Neuronal stem cell (in vitro differentiated cells): Measurements from ENCODE around the gene SH3TC1.
A peak's percentile ranks its signal among the peaks of the same experiment; 100 is the strongest.

Source experiments
- DNase-seq: peaks from one replicate; pipeline ENCODE4 v3.0.0-alpha.2; 2013; ENCODE audit warnings: low spot score
- H2AFZ ChIP-seq: one replicate; pipeline ENCODE4 v1.6.1; 2013; ENCODE audit warnings: mild to moderate bottlenecking, low read length, inconsistent platforms
- H2AK5ac ChIP-seq: 2 replicates; pipeline ENCODE4 v1.6.1; 2013; ENCODE audit warnings: low read depth, mild to moderate bottlenecking, inconsistent platforms, low read length, moderate library complexity, mixed read lengths
- H2BK120ac ChIP-seq: 2 replicates; pipeline ENCODE4 v1.6.1; 2013; ENCODE audit warnings: low read depth, mild to moderate bottlenecking, inconsistent platforms, low read length, moderate library complexity, mixed read lengths
- H2BK12ac ChIP-seq: one replicate; pipeline ENCODE4 v1.6.1; 2013; ENCODE audit warnings: low read length, inconsistent platforms
- H2BK15ac ChIP-seq: 2 replicates; pipeline ENCODE4 v1.6.1; 2013; ENCODE audit warnings: mild to moderate bottlenecking, low read length, inconsistent platforms, mixed read lengths
- H2BK5ac ChIP-seq: one replicate; pipeline ENCODE4 v1.6.1; 2013; ENCODE audit warnings: inconsistent platforms, mild to moderate bottlenecking, low read length, moderate library complexity
- H3K14ac ChIP-seq: one replicate; pipeline ENCODE4 v1.6.1; 2013; ENCODE audit warnings: low read length, inconsistent platforms
- H3K18ac ChIP-seq: 2 replicates; pipeline ENCODE4 v1.6.1; 2013; ENCODE audit warnings: low read length, inconsistent platforms
- H3K23ac ChIP-seq: 2 replicates; pipeline ENCODE4 v1.6.1; 2013; ENCODE audit warnings: low read depth, mild to moderate bottlenecking, mixed read lengths, low read length, inconsistent platforms; ENCODE audit not compliant: poor library complexity
- H3K27ac ChIP-seq: replicated peaks from 3 replicates; pipeline ENCODE4 v1.5.1; 2013; ENCODE audit warnings: low read length, inconsistent platforms
- H3K27me3 ChIP-seq, 3 experiments: 2 replicates each; pipeline ENCODE4 v1.6.1; 2013; ENCODE audit warnings: low read length in 3 of 3, mild to moderate bottlenecking in 2 of 3, inconsistent platforms in 1 of 3, low read depth in 1 of 3, mixed read lengths in 1 of 3, moderate library complexity in 1 of 3; ENCODE audit not compliant: control insufficient read depth in 3 of 3, insufficient read depth in 3 of 3
- H3K36me3 ChIP-seq, 2 donors: replicated peaks in 1 of 2; 2 replicates each; pipeline ENCODE4 v1.6.1; 2013; ENCODE audit warnings: low read length in 2 of 2; ENCODE audit not compliant: control insufficient read depth in 2 of 2, insufficient read depth in 2 of 2
- H3K4ac ChIP-seq: 2 replicates; pipeline ENCODE4 v1.6.1; 2013; ENCODE audit warnings: inconsistent platforms, mild to moderate bottlenecking, low read length, moderate library complexity
- H3K4me1 ChIP-seq, 2 donors: 1 replicate in 1 of 2; 2 replicates in 1 of 2; pipeline ENCODE4 v1.6.1; 2013; ENCODE audit warnings: low read length in 2 of 2, low read depth in 1 of 2; ENCODE audit not compliant: control insufficient read depth in 2 of 2, insufficient read depth in 1 of 2
- H3K4me2 ChIP-seq: one replicate; pipeline ENCODE4 v1.6.1; 2013; ENCODE audit warnings: mild to moderate bottlenecking, low read length, inconsistent platforms; ENCODE audit not compliant: insufficient read depth, poor library complexity, severe bottlenecking
- H3K4me3 ChIP-seq, 2 donors: 2 replicates each; pipeline ENCODE4 v1.5.1; 2013; ENCODE audit warnings: low read length in 2 of 2, mild to moderate bottlenecking in 2 of 2, inconsistent platforms in 1 of 2, moderate library complexity in 1 of 2
- H3K79me1 ChIP-seq: one replicate; pipeline ENCODE4 v1.6.1; 2013; ENCODE audit warnings: low read depth, mild to moderate bottlenecking, inconsistent platforms, low read length, moderate library complexity
- H3K9ac ChIP-seq: one replicate; pipeline ENCODE4 v1.6.1; 2013; ENCODE audit warnings: mild to moderate bottlenecking, low read depth, low read length, inconsistent platforms; ENCODE audit not compliant: poor library complexity
- H3K9me3 ChIP-seq, 2 donors: replicated peaks in 1 of 2; 2 replicates each; pipeline versions ENCODE3 to v1.6.1; 2013; ENCODE audit warnings: low read length in 2 of 2, mild to moderate bottlenecking in 2 of 2, inconsistent platforms in 1 of 2, low read depth in 1 of 2, mixed read lengths in 1 of 2, moderate library complexity in 1 of 2; ENCODE audit not compliant: control insufficient read depth in 2 of 2, insufficient read depth in 1 of 2
- H4K8ac ChIP-seq: one replicate; pipeline ENCODE4 v1.6.1; 2013; ENCODE audit warnings: low read depth, mild to moderate bottlenecking, inconsistent platforms, low read length, moderate library complexity
- H4K91ac ChIP-seq: one replicate; pipeline ENCODE4 v1.6.1; 2013; ENCODE audit warnings: low read length, low read depth, mild to moderate bottlenecking, inconsistent platforms; ENCODE audit not compliant: poor library complexity
- WGBS, 2 donors: extraction: QIAGEN DNeasy Blood & Tissue Kit; methylation state at CpG; one replicate each; pipeline ENCODE4 v1.1.7; 2013; ENCODE audit warnings: missing lambda C conversion rate in 2 of 2, mixed read lengths in 1 of 2; ENCODE audit not compliant: insufficient read length in 2 of 2, insufficient replicate concordance in 1 of 2; ENCODE audit errors: extremely low coverage in 2 of 2; 5-methylcytosine and 5-hydroxymethylcytosine counted together

The SH3TC1 gene

DNA sequence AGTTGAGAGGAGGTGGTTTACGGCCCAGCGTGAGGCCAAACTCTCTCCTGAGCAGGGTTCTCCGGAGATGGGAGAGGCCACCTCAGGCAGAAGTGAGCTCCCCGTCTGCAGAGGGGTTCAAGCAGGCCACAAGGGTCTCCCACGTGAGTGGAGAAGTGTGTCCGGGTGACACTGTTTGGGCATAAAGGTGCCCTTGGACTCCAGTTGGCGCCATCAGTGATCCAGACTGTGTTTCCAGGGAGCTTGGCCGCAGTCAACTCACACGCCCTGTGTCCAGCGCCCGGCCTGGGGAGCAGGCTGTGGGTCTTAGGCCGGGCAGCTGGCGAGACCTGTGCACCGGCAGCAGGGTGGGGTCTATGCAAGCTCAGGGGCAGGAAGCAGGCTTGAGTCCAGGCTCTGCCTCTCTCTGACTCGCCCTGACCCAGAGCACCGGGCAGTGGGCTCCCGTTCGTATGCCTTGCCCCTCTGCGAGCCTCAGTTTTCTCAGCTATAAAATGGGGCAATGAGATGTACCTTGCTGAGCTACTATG lies 45.9 kb downstream of the SH3TC1 start:
- no peak overlapping the region for H2BK12ac ChIP-seq
- no peak overlapping the region for H2BK5ac ChIP-seq
- no peak overlapping the region for H2BK120ac ChIP-seq
- H3K27ac ChIP-seq = no peak overlapping the region
- H3K79me1 ChIP-seq = peaks cover 2% of the 10 kb centered on the region
- H3K23ac ChIP-seq = no peak overlapping the region
- no peak overlapping the region for H2AFZ ChIP-seq
- H4K91ac ChIP-seq = no peak overlapping the region
- H3K36me3 ChIP-seq = no peaks in the 10 kb centered on the region
- H3K18ac ChIP-seq = peak overlapping the region; percentile 25
- no CpG with 5 or more reads among the region's 19 CpGs for WGBS, 2 donors
- no peak overlapping the region for H2BK15ac ChIP-seq
- H3K4me3 ChIP-seq = no peak overlapping the region
- no peak overlapping the region for H3K4me2 ChIP-seq
- peaks cover 3 to 6% of the 10 kb centered on the region in 2 donors for H3K4me1 ChIP-seq
- DNase-seq = no peak
- H3K9me3 ChIP-seq = no peaks in the 10 kb centered on the region
- H4K8ac ChIP-seq = no peak overlapping the region
- peaks cover 0 to under 1% (median 0%) of the 10 kb centered on the region in 3 experiments for H3K27me3 ChIP-seq
- H3K9ac ChIP-seq = no peak overlapping the region
- no peak overlapping the region for H3K4ac ChIP-seq
- no peak overlapping the region for H3K14ac ChIP-seq
- peak overlapping the region; percentile 36 for H2AK5ac ChIP-seq

DNA sequence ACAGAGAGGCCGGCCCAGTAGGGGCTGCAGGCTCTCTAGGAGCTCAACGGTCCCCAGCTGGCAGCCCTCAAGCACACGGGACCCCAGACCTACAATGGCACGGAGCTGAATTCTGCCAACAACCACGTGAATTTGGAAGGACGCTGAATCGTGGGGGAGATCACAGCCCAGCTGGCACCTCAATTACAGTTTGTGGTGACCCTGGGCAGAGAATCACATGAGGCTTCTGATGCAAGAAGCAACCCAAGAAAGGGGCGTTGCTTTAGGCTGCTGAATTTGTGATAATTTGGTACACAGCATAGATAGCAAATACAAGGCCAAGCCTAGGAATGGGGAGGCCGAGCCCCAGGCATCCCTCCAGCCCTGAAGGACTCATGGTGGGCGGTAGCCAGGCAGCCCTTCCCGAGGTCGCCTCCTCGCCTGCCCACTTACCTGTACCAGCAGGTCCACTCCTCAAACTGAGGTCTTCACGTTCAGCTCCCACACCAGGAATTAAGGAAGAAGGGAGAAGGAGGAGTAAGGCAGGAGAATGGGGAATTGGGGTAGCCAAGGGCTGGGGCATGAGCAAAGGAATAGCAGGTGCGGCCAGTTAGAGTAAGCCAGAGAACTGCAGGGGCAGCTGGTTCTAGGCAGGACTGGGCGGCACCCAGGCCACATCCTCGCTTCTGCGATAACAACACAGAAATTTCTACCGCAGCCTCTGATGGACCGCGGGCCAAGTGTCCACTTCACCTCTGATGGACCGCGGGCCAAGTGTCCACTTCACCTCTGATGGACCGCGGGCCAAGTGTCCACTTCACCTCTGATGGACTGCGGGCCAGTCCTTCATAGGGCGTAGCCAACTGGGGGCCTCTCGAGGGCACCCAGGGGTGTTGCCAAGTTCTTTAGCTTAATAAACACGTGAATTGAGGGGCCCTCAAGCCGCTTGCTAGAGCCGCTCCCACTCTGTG lies 47.1 kb downstream of the SH3TC1 start:
- Histone ChIP-seq H4K91ac (no peak overlapping the region), H2BK5ac (no peak overlapping the region), H3K18ac (peak overlapping the region; percentile 46), H3K4me3 (no peak overlapping the region), H3K9ac (no peak overlapping the region), H3K79me1 (no peaks in the 10 kb centered on the region), H3K23ac (no peak overlapping the region), H2BK15ac (no peak overlapping the region), H2BK120ac (no peak overlapping the region), H4K8ac (no peak overlapping the region), H3K27ac (no peak overlapping the region), H3K4me1 (peaks cover 3 to 6% of the 10 kb centered on the region in 2 donors), H3K4ac (no peak overlapping the region), H3K4me2 (no peak overlapping the region), H3K27me3 (peaks cover 0 to 3% (median 0%) of the 10 kb centered on the region in 3 experiments), H3K9me3 (no peaks in the 10 kb centered on the region), H3K14ac (no peak overlapping the region), H2AK5ac (no peak overlapping the region), H2AFZ (no peak overlapping the region), H2BK12ac (no peak overlapping the region), H3K36me3 (no peaks in the 10 kb centered on the region)
- DNase-seq = no peak
- WGBS, 2 donors = no CpG with 5 or more reads among the region's 31 CpGs

DNA sequence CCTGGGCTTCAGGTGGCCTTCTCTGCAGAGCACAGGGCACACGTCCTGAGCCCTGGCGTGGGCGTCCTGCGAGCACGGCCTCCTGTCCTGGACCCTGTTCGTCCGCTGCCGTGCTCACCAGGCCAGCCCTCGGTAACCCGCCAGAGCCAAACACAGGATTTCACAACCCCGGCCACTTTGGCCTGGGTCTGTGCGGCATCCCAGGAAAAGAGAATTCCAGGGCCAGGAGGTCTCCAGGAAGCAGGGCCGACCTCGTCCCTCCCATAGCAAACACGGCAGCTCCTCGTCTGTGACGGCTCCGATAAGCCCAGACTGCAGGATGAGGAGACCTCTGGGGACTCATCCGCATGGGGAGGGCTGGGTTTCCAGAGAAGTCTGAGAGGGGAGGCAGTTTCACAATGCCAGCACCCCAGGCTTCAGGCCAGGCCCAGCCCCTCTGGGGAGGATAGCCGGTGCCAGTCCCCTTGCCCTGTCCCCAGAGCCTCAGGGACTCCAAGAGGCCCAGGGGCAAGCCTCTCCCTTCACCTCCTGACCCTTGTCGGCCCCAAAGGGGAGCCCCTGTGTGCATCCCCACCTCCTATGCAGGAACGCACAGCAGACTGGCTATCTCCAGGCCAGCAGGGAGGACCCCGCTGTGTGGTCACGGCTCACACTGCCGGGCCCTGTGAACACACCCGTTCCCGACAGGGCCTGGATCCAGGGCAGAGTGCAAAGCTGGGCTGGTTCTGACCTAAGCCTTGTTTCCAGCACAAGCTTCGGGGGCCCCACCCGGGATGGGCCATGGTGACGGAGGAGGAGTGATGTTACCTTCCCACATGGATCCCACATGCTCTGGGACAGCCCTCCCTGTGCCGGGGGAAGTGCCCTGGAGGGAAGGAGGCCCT lies 48.2 kb downstream of the SH3TC1 start:
- Histone ChIP-seq H3K4ac (no peak overlapping the region), H3K79me1 (no peaks in the 10 kb centered on the region), H3K36me3 (no peaks in the 10 kb centered on the region), H2BK5ac (no peak overlapping the region), H2BK12ac (no peak overlapping the region), H2AK5ac (peak overlapping the region; percentile 65), H3K27ac (no peak overlapping the region), H3K9ac (peak overlapping the region; percentile 51), H3K18ac (peak overlapping the region; percentile 80), H4K8ac (peak overlapping the region; percentile 6), H3K9me3 (no peaks in the 10 kb centered on the region), H3K23ac (peak overlapping the region; percentile 58), H3K27me3 (peaks cover 0 to 3% (median 0%) of the 10 kb centered on the region in 3 experiments), H3K14ac (peak overlapping the region; percentile 21), H2BK120ac (no peak overlapping the region), H4K91ac (no peak overlapping the region), H3K4me2 (no peak overlapping the region), H2AFZ (no peak overlapping the region), H3K4me3 (no peak overlapping the region), H3K4me1 (peaks cover 5 to 6% of the 10 kb centered on the region in 2 donors), H2BK15ac (no peak overlapping the region)
- DNase-seq = no peak
- no CpG with 5 or more reads among the region's 31 CpGs for WGBS, 2 donors
